Kidney tubule cell (primary cell): ENCODE results near the gene ZNF827.

Experiments
- DNase-seq: peaks from one replicate; pipeline ENCODE4 v3.0.0-alpha.2; 2018; ENCODE audit warnings: low spot score

Gene ZNF827

GRCh38 chr4:145755802-145756201, 182.8 kb downstream of the ZNF827 start:
- peak; percentile 6 for DNase-seq

GRCh38 chr4:145743641-145744040, 195.0 kb downstream of the ZNF827 start:
- no peak for DNase-seq

GRCh38 chr4:145740806-145741205, 197.8 kb downstream of the ZNF827 start:
- no peak for DNase-seq

- DNase-seq: peak; percentile 69
Measured at GRCh38 chr4:145739845-145740244, 198.8 kb downstream of the ZNF827 start.

- DNase-seq: peak; percentile 37
Measured at GRCh38 chr4:145736241-145736831, 202.3 kb downstream of the ZNF827 start.

DNA sequence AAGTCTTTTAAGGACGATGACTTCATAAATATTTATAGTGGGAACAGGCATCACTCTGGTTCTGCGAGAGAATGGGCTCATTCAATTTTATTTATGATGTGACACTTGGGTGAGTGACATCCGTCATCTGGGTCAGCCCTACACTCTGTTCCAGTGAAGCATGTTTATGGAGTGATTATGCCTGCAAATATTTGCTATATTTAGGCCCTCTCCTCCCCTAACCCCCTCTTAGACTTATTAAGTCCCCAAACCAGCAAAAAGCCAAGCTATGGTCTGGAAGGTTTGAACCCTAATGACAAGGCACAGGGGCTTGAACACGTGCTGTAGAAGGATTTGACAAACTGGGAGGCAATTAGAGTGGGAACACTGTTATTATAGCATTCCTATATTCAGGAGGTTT, 202.8 kb downstream of the ZNF827 start:
- peak; percentile 55 for DNase-seq

GRCh38 chr4:145735347-145735675, 203.3 kb downstream of the ZNF827 start:
- peak; percentile 99 for DNase-seq

DNA sequence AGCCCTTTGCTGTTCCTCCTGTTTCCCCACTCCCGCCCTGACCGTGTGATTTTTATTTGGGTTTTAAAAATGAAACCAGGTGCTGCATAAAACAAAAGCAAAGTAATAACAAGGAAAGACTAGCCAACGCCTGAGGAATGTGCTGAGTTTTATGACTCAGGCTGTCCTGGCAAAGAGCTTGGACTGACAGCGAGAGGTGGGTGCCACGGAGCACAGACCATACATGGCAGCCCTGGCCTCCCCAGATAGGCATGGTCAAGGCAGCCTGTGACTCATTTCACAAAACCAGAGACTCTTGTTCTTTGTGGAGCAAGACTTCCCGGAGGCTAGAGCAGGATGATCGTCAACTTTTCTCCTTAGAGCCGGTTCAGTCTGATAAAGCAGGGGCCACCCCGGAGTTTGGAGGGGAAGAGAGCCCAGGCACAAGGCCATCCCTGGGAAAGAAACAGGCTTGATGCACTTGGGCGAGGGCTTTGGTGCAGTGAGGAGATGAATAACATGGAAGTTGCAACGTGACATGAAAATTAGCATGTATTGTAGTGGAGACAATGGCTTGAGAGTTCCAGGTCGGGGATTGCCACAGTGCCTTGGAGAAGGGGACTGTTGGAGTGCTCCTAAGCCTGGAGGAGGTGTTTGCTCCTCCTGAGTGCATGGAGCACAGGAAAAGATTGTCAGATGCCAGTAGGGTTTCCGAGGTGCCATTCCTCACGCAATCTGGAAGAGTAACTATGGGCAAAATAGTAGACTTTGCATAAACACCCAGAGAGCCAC, 203.9 kb downstream of the ZNF827 start:
- peak; percentile 100 for DNase-seq

DNA sequence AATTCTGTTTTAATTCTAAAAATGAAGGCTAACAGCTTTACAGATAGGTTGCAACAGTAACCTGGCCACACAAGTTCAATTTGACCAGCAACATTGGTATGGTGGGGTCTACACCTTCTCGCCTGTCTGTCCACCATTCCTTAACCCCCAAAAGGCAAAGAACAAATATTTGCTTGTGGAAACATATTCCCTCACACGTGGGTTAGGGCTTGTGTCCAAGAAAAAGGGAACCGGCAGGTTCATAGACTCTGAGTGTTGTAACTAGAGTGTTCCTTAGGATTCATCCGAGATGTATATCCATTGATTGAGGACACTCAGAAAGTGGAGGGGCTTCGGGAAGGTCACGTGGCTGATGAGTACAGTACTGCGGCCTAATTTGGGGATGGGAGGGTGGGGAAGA, 204.6 kb downstream of the ZNF827 start:
- DNase-seq: no peak

- peak; percentile 96 for DNase-seq
Measured at GRCh38 chr4:145732895-145733880, 205.4 kb downstream of the ZNF827 start.

GRCh38 chr4:145732001-145732815, 206.4 kb downstream of the ZNF827 start:
- peak; percentile 59 for DNase-seq

- peak; percentile 94 for DNase-seq
Measured at GRCh38 chr4:145731028-145731427, 207.6 kb downstream of the ZNF827 start.

GRCh38 chr4:145730026-145730425, 208.6 kb downstream of the ZNF827 start:
- no peak for DNase-seq

DNA sequence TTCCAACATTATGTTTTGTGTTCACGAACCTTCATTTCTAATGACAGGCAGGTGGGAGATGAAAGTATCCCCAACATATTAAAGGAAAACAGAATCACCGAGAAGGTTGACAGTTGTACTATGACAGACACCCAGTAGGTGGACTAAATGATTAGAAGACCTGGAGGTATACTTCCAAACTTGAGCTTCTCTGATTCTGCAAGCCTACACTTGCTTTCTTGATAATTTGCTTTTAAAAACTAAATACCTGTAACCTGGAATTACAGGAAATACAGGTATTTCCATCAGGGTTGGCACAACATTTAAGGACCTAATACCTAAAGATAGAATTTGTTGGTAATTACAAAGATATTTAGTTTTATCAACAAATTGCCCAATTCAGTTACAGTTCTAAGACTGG, 215.3 kb downstream of the ZNF827 start:
- DNase-seq: no peak

DNA sequence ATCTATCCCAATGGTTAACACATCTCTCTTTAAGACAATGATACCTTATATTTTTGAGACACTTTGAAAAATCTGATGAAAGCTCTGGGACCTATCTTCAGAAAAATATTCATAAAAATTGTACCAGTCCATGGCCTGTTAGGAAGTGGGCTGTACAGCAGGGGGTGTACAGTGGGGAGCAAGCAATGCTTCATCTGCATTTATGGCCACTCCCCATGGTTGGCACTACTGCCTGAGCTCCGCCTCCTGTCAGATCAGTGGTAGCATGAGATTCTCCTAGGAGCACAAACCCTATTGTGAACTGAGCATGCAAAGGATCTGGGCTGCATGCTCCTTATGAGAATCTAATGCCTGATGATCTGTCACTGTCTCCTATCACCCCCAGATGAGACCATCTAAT, 216.1 kb downstream of the ZNF827 start:
- DNase-seq: no peak

DNA sequence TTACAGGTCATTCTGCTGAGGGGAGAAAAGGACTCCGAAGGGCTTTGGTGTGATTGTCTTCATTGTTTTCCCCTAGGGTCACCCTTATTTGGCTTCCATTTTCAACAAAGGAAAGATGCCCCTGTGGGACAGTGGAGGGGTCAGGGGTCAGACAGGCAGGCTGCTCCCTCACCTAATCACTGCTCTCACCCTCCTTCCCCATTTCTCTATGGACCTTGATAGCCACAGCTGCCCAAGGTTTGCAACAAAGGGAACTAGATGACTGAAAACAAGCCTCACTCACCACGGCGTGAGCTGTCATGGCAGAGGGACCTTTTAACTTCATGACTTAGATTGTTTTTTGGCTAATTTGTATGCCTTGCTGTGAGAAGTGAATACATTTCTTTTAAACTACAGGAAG, 218.0 kb downstream of the ZNF827 start:
- DNase-seq: no peak

DNA sequence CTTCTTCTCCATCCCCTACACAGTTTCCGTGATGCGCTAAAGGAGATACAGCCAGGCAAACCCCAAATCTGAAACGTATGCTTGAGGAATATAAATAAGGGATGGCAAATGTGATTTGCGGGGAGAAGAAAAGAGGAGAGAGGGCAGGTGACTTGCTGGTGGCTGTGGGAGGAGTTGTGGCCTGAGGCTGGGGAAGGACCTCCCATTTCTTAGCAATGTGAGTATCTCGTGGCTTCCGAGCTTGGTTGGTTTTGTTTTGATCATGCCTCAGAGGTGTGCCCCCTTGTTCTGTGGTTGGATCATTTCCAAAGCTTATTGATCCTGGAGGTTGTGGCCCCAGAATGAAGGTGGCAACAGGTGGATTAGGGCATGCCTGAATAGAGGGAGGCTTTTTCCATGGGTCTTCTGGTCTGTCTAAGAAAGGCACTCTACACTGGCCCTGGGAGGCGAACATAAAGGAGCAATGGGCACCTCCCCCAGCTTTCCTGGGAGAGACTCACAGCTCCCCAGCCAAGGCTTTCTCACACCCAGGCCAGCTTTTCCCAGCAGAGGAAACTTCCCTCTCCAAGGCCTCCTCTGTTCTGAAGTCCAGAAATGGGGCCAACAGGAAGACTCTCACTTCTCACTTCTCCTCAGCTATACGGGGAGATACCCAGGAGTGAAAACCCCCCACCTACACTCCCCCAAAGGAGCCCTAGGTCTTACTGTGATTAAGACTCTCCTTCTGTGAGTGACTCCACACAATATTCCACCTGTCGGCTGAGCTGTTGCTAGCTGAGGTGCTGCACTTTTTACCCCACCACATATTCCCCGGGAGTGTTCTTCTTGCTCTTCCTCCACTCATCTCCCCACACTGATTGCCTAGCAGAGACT, 218.6 kb downstream of the ZNF827 start:
- DNase-seq: peak; percentile 31

GRCh38 chr4:145716661-145717200, 221.9 kb downstream of the ZNF827 start:
- no peak for DNase-seq

DNA sequence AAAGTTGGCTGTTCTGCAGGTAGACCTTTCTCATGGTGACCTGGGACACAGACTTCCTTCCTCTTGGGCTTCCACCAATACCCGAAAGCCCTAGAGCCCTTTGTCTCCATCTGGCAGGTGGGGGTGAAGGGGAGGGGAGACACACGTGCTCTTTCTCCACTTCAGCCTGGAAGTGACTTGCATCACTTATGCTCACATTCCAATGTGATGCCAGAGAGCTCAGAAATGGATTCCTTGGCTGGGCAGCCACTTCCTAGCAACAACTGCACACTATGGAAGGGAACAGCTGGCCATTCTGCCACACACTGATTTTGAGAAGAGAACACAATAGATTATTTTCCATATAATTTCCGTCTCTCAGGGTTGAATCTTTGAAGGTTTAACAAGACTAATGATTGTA, 222.4 kb downstream of the ZNF827 start:
- peak; percentile 68 for DNase-seq

DNA sequence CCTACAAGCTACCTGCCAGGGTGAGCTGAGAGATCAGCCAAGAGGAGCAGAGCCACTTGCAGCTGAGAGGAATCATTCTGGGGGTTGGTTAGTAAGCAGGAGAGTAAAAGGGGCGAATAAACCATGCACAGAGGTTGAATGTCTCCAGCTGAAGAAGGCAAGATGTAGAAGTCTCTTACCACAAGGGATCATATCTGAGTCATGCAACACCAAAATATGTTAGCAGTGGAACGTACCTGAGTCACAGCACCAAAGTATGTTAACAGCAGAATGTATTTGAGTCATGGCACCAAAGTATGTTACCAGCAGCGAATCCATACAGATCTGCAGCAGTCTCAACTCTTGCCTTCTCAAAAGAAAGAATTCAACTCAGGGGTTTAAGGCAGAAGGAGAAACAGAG, 228.8 kb downstream of the ZNF827 start:
- DNase-seq: peak; percentile 93

GRCh38 chr4:145709336-145709735, 229.3 kb downstream of the ZNF827 start:
- DNase-seq: no peak
